Endometrium (tissue), 2 donors: ENCODE measurements around the gene PKD2L2.
"Not testable (repeated sequence)": the region's sequence is repeated elsewhere in the genome, so short reads cannot be mapped to it uniquely, and the experiment has no call there.

Source experiments
- FAIRE-seq: peaks from 2 replicates; lab custom pipeline; 2012; peaks lifted over from hg19 to GRCh38; lab: Jason Lieb, UNC
- donor health status: control.
- donor health status: control.

The PKD2L2 gene

DNA sequence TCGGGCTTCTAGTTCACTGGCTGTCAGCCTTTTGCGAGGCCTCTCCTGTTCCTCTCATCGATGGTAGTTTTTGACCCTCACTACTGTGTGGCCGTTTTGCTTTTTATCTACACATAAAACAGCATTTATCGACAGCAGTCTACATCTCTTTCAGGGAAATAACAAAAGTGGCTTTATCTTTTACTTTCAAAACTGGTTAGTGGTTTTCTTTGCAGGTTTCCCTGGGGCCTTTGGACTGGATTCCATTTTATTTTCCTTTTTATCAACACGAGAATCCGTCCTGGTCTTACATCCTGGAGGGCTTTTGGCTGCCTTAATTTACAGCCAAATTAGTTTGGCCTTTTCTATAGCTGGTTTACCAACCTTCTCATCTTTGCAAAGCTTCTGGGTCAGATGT lies 793 bp upstream of the PKD2L2 start:
- no peak for FAIRE-seq

DNA sequence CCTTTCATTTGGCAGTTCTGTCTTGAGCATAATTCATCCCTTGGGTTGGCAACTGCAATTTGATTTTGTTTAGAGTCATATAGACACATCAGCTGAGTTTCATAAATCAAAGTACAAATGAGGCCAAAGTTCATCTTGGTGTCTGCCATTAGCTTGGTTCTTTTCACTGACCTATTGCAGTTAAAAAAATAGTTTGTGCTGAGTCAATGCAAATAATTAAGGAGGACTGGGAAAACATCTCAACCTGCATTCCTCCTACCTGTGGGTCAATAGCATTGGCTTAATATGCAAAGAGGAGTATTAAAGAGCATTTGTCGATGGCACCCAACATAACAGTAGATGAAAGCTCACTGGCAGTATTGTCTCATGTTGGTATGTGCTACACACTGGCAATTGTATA lies 1.6 kb downstream of the PKD2L2 start:
- FAIRE-seq, result no peak

DNA sequence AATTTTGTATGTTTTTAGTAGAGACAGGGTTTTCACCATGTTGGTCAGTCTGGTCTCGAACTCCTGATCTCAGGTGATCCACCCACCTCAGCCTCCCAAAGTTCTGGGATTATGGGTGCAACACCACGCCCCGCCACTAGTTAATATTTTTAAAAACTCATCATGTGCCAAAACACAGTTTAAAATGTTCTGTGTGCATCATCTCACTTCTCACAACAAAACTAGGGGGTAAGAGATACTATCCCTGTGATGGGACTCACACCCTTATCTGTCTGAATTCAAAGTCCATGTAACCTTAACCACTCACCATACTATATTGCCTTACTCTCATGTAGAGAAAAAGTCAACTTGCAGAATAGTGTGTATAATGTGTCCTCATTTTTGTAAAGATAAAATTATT lies 2.6 kb downstream of the PKD2L2 start:
- no peak for FAIRE-seq

DNA sequence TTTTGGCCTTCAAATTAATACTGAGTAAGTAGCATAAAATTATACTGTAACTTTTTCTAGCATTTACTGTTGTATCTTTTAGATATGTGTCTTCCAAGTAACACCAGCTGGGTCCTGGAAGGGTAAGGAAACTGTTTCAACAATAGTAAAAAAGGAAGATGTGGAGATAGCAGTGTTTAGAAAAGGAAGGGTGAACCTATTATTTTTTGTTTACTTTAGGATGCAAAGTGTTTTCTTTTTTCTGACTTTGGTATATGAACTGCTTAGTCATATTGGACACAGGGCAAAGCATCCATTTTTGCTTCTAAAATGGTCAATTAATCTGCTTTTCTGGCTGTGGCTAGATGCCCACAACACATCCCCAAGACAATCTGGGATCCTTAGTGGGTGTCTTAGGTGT lies 5.3 kb downstream of the PKD2L2 start:
- FAIRE-seq, result no peak

DNA sequence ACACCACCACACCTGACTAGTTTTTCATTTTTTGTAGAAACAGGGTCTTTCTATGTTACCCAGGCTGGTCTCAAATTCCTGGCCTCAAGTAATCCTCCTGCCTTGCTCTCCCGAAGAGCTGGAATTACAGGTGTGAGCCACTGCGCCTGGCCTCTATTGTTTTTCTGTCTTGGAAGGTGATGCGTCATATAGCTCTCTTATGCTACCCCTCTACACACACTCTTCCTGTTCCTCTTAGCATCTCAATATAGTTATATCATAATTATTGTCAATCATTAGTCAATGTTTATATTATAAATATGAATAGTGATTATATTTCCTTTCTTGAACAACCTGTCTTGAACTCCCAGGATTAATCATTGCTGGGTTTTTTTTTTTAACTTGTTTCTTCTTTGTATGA lies 7.3 kb downstream of the PKD2L2 start:
- FAIRE-seq, result no peak

DNA sequence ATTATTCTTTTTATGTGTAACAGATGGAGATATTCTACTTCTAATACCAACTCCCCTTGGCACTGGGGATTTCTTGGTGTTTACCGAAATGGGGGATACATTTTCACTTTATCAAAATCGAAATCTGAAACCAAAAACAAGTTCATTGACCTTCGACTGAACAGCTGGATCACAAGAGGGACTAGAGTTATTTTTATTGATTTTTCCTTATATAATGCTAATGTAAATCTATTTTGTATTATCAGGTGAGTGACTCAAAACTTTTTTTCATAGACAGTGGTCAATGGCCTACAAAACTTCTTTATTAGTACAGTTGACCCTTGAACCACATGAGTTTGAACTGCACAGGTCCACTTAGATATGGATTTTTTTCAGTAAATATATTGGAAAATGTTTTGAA lies 10.2 kb downstream of the PKD2L2 start:
- no peak for FAIRE-seq

DNA sequence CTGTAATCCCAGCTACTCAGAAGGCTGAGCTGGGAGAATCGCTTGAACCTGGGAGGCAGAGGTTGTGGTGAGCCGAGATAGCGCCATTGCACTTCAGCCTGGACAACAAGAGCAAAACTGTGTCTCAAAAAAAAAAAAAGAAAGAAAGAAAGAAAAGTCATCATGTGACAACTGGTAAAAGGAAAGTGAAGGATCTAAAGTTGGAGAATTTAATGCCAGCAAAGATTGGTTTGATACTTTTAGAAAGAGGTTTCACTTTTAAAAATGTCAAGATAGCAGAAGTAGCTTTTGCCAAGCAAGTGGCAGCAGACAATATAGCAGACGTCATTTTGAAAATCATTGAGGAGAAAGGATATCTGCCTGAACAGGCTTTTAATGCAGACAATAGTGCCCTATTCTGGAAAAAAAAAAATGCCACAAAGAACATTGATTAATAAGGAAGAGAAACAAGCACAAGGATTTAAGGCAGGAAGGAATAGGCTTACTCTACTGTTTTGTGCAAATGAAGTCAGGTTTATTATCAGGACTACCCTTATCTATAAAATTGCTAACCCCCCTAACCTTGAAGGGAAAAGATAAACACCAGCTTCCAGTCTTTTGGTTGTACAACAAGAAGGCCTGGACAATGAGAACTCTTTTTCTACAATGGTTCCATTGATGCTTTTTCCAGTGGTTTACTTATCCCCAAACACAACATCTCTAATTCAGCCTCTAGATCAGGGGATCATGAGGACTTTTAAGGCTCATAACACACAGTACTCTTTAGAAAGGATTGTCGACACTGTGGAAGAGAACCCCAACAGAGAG lies 12.0 kb downstream of the PKD2L2 start:
- no peak for FAIRE-seq

DNA sequence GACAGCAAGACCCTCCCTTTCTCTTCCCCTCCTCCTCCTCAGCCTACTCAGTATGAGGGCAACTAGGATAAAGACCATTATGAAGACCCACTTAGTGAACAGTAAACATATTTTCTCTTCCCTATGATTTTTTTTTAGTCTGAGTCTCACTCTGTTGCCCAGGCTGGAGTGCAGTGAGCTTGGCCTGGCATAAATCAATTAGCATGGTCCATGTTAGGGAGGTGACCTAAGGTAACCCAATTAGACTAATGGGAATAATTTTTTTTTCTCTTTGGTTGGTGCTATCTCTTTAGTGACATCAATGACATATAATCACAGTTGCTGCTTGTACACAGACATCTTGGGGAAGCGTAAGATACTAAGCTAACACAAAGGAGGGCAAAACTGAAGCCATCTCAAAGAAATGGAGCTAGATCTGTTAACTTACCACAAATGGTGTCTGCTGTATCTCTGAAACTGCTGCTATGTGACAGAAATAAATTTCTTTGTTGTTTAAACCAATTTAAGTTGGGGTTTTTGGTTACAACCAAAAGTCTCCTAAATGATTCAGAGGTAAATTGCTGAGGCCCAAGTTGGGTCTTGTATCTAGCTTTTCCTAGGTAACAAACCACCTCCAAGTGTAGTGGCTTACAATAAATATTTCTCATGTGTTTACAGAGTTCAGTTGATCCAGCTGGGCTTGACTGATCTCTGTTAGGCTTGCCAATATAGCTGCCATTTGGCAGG lies 13.3 kb downstream of the PKD2L2 start:
- FAIRE-seq, result no peak

DNA sequence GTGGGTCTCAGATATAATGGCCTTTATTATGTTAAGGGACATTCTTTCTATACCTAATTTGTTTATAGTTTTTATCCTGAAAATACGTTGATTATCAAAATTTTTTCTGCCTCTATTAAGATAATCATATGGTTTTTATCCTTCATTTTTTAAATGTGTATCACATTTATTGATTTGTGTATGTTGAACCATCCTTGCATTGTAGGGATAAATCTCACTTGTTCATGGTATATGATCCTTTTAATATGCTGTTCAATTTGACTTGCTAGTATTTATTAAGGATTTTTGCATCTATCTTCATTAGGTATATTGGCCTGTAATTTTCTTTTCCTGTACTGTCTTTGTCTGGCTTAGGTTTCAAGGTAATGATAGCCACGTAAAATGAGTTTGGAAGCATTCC lies 25.5 kb downstream of the PKD2L2 start:
- FAIRE-seq, result no peak

DNA sequence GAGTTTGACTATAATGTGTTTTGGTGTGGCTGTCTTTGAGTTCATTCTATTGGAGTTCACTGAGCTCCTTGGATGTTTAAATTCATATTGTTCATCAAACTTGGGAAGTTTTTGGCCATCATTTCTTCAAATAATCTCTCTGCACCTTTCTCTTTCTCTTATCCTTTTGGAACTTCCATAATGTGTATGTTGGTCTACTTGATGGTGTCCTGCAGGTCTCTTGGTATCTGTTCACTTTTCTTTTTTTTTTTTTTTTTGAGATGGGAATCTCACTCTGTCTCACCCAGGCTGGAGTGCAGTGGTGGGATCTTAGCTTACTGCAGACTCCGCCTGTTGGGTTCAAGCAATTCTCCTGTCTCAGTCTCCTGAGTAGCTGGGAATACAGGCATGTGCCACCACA lies 27.7 kb downstream of the PKD2L2 start:
- FAIRE-seq, result no peak

DNA sequence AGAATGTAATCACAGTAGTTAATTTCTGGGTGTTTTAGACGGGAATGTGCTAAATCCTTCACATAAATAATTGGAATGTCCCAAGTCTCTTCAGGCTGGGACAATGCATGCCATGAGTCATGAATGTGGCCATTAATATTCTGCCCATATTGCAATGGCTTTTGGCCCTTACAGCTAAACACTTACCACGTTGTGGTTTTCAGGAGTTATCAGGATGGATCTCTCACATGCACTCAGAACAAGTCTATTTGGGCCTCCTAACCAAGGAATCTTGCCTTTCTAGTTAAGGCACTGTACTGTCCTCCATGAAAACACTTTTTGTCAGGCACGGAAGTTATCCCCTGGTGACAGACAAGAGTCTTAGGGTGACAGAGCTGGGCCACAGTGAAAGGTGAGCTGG lies 32.7 kb downstream of the PKD2L2 start:
- FAIRE-seq, result no peak

DNA sequence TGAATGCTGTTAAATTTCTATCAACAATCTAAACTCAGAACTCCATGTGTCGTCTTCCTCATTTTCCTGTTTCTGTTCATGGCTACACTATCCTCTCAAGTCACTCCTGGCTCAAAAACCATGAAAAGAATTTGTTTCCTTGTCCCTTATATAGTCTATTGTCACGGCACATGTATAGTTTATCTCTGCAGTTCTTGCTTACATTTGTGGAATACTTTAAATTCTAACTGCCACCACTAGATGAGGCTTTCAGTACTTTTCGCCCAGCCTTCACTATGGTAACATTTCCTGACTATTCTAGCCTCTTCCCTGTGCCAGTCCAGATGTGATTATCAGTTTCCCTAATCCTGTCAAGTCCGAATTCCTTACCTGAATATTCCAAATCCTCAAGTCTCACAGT lies 34.6 kb downstream of the PKD2L2 start:
- FAIRE-seq, result no peak

DNA sequence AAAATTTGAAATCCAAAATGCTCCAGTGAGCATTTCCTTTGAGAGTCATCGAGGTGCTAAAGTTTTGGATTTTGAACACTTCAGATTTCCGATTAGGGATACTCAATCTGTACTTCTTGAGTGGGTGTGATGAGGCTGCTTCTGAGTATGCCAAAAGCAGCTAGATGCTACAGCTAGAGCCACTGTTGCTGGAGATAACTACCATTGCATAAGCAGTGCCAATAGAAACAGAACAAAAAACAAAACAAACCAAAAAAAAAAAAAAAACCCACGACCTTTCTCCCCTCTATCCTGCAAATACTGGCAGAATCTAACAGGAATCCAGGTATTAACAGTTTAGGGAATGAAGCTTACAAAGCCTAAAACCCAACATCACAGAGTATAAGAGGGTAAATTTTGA lies 43.5 kb downstream of the PKD2L2 start:
- FAIRE-seq, result no peak

DNA sequence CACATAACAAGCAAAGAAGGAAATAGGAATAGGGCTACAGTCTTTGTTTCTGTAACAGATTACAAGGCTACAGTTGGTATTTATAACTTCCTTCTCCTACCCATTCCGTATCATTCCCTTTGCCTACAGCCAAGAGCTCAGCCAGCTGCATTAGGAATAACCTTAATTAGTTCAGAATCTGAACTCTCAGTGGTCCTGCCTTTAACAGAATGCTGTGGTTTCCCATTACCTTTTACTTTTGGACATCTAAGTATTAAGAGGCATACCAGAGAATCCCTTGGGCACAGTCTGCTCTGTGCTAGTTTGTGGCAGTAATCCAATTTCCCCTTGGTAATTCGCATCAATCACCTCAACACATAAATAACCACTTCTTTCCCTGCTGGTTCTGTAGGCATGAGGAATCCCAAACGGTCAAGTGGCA lies 44.2 kb downstream of the PKD2L2 start:
- no peak for FAIRE-seq

DNA sequence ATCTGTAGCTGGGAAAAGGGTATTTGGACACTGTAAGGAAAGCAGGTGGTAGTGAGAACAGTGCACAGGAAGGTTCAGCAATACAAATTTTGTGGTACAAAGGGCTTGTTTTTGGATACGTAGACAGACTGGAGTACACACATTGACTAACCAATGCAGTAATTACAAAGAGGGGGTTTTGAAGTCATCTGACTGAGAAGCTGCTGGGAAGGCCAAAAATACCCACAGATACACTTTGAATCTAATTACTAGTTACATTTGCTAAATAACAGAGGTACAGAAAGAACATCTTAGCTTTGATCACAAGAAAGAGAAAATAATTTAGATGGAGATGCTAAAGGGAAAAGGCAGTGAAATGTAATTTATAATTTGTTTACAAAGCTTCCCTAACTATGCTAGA lies 45.9 kb downstream of the PKD2L2 start:
- FAIRE-seq, result no peak

DNA sequence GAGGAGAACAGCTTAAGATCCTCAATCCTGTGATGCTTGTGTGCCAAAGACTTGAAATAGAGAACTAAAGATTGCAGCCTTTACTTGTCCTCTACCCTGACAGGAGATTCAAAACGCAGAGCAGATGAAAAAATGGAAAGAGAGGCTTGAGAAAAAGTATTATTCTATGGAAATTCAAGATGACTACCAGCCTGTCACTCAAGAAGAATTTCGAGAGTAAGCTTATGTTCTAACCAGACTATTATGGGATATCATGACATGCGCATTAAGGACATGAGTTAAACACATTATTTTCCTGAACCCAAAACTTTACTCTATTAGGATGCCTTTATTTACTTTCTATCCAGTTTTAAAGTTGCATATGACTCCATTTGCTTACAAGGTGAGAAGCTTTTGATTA lies 46.4 kb downstream of the PKD2L2 start:
- FAIRE-seq, result no peak

DNA sequence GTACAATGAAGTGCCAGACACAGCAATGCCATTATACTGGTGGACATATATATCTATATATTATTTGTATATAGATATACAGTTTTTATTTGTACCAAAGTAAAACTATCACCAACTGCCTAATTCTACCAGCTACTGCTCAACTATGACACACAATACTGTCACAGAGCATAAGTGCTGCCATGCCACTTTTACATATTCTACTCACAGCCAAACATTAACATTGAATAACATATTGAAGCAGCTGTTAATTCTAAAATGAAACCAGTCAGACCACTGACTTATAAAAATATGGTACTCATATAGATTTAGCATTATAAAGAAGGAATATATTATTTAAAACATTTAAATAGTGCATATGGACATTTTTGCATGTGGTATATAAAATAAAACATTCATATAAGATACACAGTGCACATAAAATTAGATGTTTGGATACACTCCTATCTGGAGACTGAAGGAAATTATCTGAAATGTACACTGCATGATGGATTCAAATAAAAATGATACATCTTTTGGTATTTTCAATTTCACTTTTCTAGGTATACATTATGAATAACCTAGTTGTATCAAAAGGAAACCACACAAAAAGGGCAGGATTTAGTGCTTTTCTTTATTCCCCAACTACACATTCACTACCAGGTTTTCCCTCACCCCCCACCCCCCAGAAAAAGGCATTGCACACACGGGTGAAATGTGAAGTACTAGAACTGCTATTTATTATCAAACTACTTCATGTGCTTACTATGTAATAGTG lies 48.9 kb downstream of the PKD2L2 start:
- no peak for FAIRE-seq

DNA sequence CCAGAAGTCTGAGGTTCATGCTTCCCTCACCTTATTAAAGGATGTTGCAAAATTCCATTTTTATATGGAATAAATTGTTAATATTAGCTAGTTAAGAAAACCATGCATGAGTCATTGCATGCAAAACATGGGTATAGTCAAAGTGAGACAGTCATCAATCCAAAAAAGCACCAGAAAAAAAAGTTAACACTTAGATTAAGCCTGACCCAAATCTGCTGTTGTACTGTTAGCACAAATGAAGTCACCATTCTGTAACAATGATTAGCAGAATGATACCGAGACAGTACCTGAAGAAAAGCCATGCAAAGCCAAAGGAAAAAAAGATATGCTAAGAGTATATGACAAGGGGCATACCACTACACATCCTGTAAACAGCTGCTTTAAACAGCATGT lies 49.5 kb downstream of the PKD2L2 start:
- FAIRE-seq, result no peak

DNA sequence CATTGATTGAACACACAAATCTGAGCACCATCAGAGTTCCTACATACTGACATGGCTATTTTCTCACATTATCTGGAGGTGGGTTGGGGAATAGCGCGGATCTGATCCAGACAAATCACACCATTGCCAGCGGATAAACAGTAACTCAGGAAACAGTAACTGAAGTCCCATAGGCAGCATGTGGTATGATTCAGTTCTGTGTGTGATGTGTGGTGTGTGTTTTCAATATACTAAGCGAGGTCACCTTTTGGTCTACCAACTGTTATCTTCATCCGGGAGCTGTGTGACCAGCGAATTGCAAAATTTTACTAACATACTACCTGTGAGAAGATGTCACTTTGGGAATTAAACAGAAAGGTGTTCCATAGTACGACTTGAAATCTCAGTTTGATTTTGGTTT lies 50.1 kb downstream of the PKD2L2 start:
- no peak for FAIRE-seq

DNA sequence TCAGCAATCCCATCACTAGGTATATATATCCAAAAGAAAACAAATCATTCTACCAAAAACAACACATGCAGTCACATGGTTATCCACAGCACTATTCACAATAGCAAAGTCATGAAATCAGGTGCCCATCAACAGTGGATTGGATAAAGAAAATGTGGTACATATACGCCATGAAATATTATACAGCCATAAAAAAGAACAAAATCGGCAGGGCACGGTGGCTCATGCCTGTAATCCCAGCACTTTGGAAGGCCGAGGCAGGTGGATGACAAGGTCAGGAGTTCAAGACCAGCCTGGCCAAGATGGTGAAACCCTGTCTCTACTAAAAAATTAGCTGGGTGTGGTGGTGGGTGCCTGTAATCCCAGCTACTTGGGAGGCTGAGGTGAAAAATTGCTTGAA lies 55.0 kb downstream of the PKD2L2 start:
- FAIRE-seq, result not testable (repeated sequence)

DNA sequence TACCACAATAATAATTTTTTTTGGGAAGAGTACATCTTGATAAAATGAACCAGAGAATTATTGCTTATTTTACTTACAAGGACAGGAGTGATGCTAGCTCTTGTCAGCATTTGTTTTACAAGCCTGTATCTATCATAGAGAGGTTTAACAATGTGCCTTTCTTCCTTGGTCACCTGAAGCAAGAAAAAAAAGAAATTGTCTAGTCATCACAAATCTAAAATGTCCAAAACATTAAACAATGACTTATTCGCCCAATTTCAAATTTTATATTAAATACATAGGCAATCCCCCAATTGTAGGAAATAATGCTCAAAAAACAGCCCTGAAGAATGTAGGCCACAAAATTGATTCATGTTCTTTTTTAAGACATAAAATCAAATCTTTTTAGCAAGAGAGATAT lies 56.6 kb downstream of the PKD2L2 start:
- FAIRE-seq, result no peak

DNA sequence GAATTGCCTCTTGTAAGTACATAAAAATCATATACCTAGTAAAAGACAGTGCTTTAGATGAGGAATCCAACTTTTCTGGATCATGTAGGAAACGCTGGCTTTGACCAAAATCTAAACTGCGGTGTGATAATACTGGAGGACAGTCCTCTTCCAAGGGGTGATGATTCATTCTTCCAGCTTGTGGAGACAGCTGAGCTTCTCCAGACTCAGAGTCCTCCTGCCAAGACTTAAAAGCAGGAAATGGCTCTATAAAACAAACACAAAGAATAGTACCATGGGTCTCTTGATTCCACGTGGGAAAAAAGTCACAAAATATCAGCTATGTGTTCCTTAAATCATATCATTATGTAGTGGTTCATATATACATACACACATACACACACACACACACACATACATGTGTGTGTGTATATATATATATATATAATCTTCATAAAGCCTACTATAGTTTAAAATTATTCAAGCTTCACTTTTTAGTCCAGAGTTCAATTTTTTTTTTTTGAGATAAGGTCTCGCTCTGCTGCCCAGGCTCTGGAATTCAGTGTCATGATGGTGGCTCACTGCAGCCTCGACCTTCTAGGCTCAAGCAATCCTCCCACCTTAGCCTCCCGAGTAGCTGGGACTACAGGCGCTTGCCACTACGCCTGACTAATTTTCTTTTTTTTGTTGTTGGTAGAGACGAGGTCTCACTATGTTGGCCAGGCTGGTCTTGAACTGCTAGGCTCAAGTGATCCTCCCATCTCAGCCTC lies 65.0 kb downstream of the PKD2L2 start:
- FAIRE-seq, result peak; percentile 39
